IMR-90 (cell line): Measurements from ENCODE around the gene EEF2K. TPM values are rescaled to one million over a fixed set of nuclear protein-coding genes. Genes with fewer than 3 reads are reported as not detected.

Experiments
- ATAC-seq: fragments of 200-7000 bp; cut with Tn5 transposase; 2 replicates; pipeline ENCODE4 v1.9.1; 2020; ENCODE audit warnings: low read depth, mild to moderate bottlenecking, moderate library complexity
- BruUV-seq: library from RNA; stranded (reverse); fragments of 400-500 nt; replicated peaks from 2 replicates; lab custom pipeline; 2021; lab: Mats Ljungman, UMichigan
- CTCF ChIA-PET: fragments of 300-600 bp; formaldehyde crosslinking; extraction: SDS; loops from one replicate; lab custom pipeline; 2021; ENCODE audit warnings: antibody characterized with exemption; lab: Yijun Ruan, JAX
- POLR2A ChIA-PET: fragments of 300-600 bp; sonication (Branson Sonifier 250); formaldehyde crosslinking; loops from one replicate; lab custom pipeline; 2022; ENCODE audit warnings: antibody characterized with exemption; ENCODE audit not compliant: unreplicated experiment; lab: Charles Lee
- DNase-seq: peaks from one replicate; pipeline ENCODE4 v3.0.0; 2013
- H2AFZ ChIP-seq: replicated peaks from 2 replicates; pipeline ENCODE3; 2013; ENCODE audit warnings: low read length, mild to moderate bottlenecking; ENCODE audit not compliant: poor library complexity
- H2AK5ac ChIP-seq: 2 replicates; pipeline ENCODE4 v1.6.1; 2013; ENCODE audit warnings: low read depth, low read length, inconsistent platforms
- H2AK9ac ChIP-seq: replicated peaks from 2 replicates; pipeline ENCODE3; 2013; ENCODE audit warnings: mild to moderate bottlenecking, low read depth, low read length, moderate library complexity; ENCODE audit not compliant: poor library complexity
- H2BK120ac ChIP-seq: 2 replicates; pipeline ENCODE4 v1.6.1; 2013; ENCODE audit warnings: low read depth, low read length, inconsistent platforms
- H2BK15ac ChIP-seq: 3 replicates; pipeline ENCODE4 v1.6.1; 2013; ENCODE audit warnings: low read depth, low read length, inconsistent platforms
- H2BK20ac ChIP-seq: 2 replicates; pipeline ENCODE4 v1.6.1; 2013; ENCODE audit warnings: low read depth, mild to moderate bottlenecking, inconsistent platforms, low read length, moderate library complexity
- H2BK5ac ChIP-seq: 2 replicates; pipeline ENCODE4 v1.6.1; 2013; ENCODE audit warnings: mild to moderate bottlenecking, low read depth, low read length, inconsistent platforms; ENCODE audit not compliant: poor library complexity, severe bottlenecking
- H3K14ac ChIP-seq: replicated peaks from 2 replicates; pipeline ENCODE4 v1.6.1; 2013; ENCODE audit warnings: low read depth, low read length, inconsistent platforms
- H3K18ac ChIP-seq: 2 replicates; pipeline ENCODE4 v1.6.1; 2013; ENCODE audit warnings: low read depth, low read length, control low read depth
- H3K23ac ChIP-seq: 2 replicates; pipeline ENCODE4 v1.6.1; 2013; ENCODE audit warnings: low read depth, low read length, inconsistent platforms
- H3K27ac ChIP-seq: 2 replicates; pipeline ENCODE4 v1.5.1; 2013; ENCODE audit warnings: mild to moderate bottlenecking, control low read depth, low read length; ENCODE audit not compliant: insufficient read depth
- H3K27me3 ChIP-seq: 2 replicates; pipeline ENCODE4 v1.6.1; 2013; ENCODE audit warnings: low read length; ENCODE audit not compliant: control insufficient read depth, insufficient read depth
- H3K36me3 ChIP-seq: 2 replicates; pipeline ENCODE4 v1.6.1; 2013; ENCODE audit warnings: low read length, mixed read lengths; ENCODE audit not compliant: control insufficient read depth, insufficient read depth
- H3K4ac ChIP-seq: 2 replicates; pipeline ENCODE4 v1.6.1; 2013; ENCODE audit warnings: low read depth, low read length, inconsistent platforms
- H3K4me1 ChIP-seq: 2 replicates; pipeline ENCODE4 v1.6.1; 2013; ENCODE audit warnings: low read length, mixed read lengths; ENCODE audit not compliant: control insufficient read depth, insufficient read depth
- H3K4me2 ChIP-seq: 2 replicates; pipeline ENCODE4 v1.6.1; 2013; ENCODE audit warnings: low read depth, mild to moderate bottlenecking, control low read depth, low read length, moderate library complexity
- H3K4me3 ChIP-seq: 2 replicates; pipeline ENCODE4 v1.5.1; 2013; ENCODE audit warnings: low read depth, mild to moderate bottlenecking, control low read depth, low read length, moderate library complexity; ENCODE audit not compliant: insufficient read depth
- H3K56ac ChIP-seq: 2 replicates; pipeline ENCODE4 v1.6.1; 2013; ENCODE audit warnings: low read length, inconsistent platforms; ENCODE audit not compliant: insufficient read depth; ENCODE audit errors: extremely low read depth
- H3K79me1 ChIP-seq, 2 experiments: 2 replicates each; pipeline ENCODE4 v1.6.1; 2013; ENCODE audit warnings: low read length in 2 of 2, inconsistent platforms in 1 of 2, low read depth in 1 of 2
- H3K9ac ChIP-seq: 2 replicates; pipeline ENCODE4 v1.6.1; 2013; ENCODE audit warnings: low read depth, low read length, control low read depth
- H3K9me1 ChIP-seq: 2 replicates; pipeline ENCODE4 v1.6.1; 2013; ENCODE audit warnings: low read length, inconsistent platforms; ENCODE audit not compliant: insufficient read depth
- H3K9me3 ChIP-seq: 2 replicates; pipeline ENCODE4 v1.6.1; 2013; ENCODE audit warnings: low read length; ENCODE audit not compliant: control insufficient read depth, insufficient read depth
- H4K20me1 ChIP-seq: 2 replicates; pipeline ENCODE4 v1.6.1; 2013; ENCODE audit warnings: low read length, inconsistent platforms; ENCODE audit not compliant: insufficient read depth
- H4K5ac ChIP-seq: 2 replicates; pipeline ENCODE4 v1.6.1; 2013; ENCODE audit warnings: mild to moderate bottlenecking, low read depth, low read length, control low read depth
- H4K8ac ChIP-seq, 2 experiments: 2 replicates each; pipeline ENCODE4 v1.6.1; 2013; ENCODE audit warnings: low read depth in 2 of 2, low read length in 2 of 2, control low read depth in 1 of 2, inconsistent platforms in 1 of 2
- H4K91ac ChIP-seq: 2 replicates; pipeline ENCODE4 v1.6.1; 2013; ENCODE audit warnings: low read depth, low read length, inconsistent platforms; ENCODE audit not compliant: insufficient read depth
- BHLHE40 ChIP-seq: fragments of 150-350 bp; IDR thresholded peaks from 2 replicates; pipeline ENCODE4 v1.6.1; 2016; ENCODE audit warnings: mild to moderate bottlenecking, low read depth, low read length
- CEBPB ChIP-seq: IDR thresholded peaks from 2 replicates; pipeline ENCODE4 v1.6.1; 2012; ENCODE audit warnings: low read depth, low read length, improper control_type of control experiment
- CHD1 ChIP-seq: IDR thresholded peaks from 2 replicates; pipeline ENCODE4 v1.6.1; 2012; ENCODE audit warnings: low read depth, low read length, improper control_type of control experiment
- CTCF ChIP-seq: conservative IDR thresholded peaks from 2 replicates; pipeline ENCODE4 v1.5.1; 2012; ENCODE audit warnings: mild to moderate bottlenecking, low read depth, low read length, improper control_type of control experiment
- FOS ChIP-seq: fragments of 150-350 bp; IDR thresholded peaks from 2 replicates; pipeline ENCODE4 v1.6.1; 2016; ENCODE audit warnings: low read depth, low read length
- MAFK ChIP-seq: IDR thresholded peaks from 2 replicates; pipeline ENCODE4 v1.6.1; 2012; ENCODE audit warnings: low read depth, low read length, improper control_type of control experiment
- MAZ ChIP-seq: IDR thresholded peaks from 2 replicates; pipeline ENCODE4 v1.6.1; 2012; ENCODE audit warnings: low read depth, mild to moderate bottlenecking, low read length, improper control_type of control experiment, moderate library complexity, borderline replicate concordance
- RAD21 ChIP-seq: IDR thresholded peaks from 2 replicates; pipeline ENCODE4 v1.6.1; 2012; ENCODE audit warnings: low read length, improper control_type of control experiment
- RCOR1 ChIP-seq: IDR thresholded peaks from 2 replicates; pipeline ENCODE4 v1.6.1; 2012; ENCODE audit warnings: mild to moderate bottlenecking, low read length, improper control_type of control experiment; ENCODE audit not compliant: insufficient replicate concordance
- RFX5 ChIP-seq: IDR thresholded peaks from 2 replicates; pipeline ENCODE4 v1.8.0; 2012; ENCODE audit warnings: low read depth, mild to moderate bottlenecking, low read length, moderate library complexity
- SMC3 ChIP-seq: fragments of 150-350 bp; IDR thresholded peaks from 2 replicates; pipeline ENCODE4 v1.6.1; 2016; ENCODE audit warnings: low read depth, mild to moderate bottlenecking, antibody characterized with exemption, low read length, moderate library complexity
- dilution Hi-C: fragments of 300-500 bp; cut with HindIII; formaldehyde crosslinking; loops from one replicate; pipeline ENCODE4 v1.14.3; 2018; ENCODE audit warnings: low sequenced_read_pairs; ENCODE audit not compliant: unreplicated experiment
- in situ Hi-C: fragments of 300-500 bp; cut with MboI; formaldehyde crosslinking; loops from 3 replicates; pipeline ENCODE4 v1.14.3; 2019; ENCODE audit warnings: low sequenced_read_pairs, inconsistent platforms, mixed read lengths
- intact Hi-C: fragments of 100-400 bp; cut with micrococcal nuclease; formaldehyde crosslinking; loops from 2 replicates; pipeline ENCODE4 v1.10.0; 2022
- polyA plus RNA-seq, 3 experiments: library from polyadenylated mRNA; depleted of rRNA; stranded (reverse); fragments of >200 nt; gene quantifications; 2 replicates each; pipeline ENCODE4 v1.2.3, GENCODE V29; 2012; ENCODE audit warnings: low replicate concordance in 1 of 3
- total RNA-seq: library from RNA; depleted of rRNA; stranded (reverse); fragments of >200 nt; gene quantifications from 2 replicates; pipeline ENCODE4 v1.2.3, GENCODE V29; 2012

EEF2K gene
- total and polyA plus RNA-seq, 2 of the 4 experiments (the other 2 are of a cell fraction), result 9.7 to 16.5 TPM

GRCh38 chr16:22206013-22206841 is at the start of gene EEF2K (continued):
- TF ChIP-seq CTCF (peak; percentile 88), BHLHE40 (peak; percentile 87), RCOR1 (peak; percentile 64), MAFK (no peak)

- no peak overlapping the region for H2AFZ ChIP-seq
- no peak overlapping the region for H2AK5ac ChIP-seq
- no peak overlapping the region for H2BK15ac ChIP-seq
- no peak overlapping the region for H3K9ac ChIP-seq
- H3K27ac ChIP-seq, result no peak overlapping the region
- no peak overlapping the region for H4K8ac ChIP-seq
- POLR2A ChIA-PET, result no interaction called here
- no peaks in the 10 kb centered on the region for H3K79me1 ChIP-seq
- no peak overlapping the region for H3K4me3 ChIP-seq
- no peaks in the 10 kb centered on the region for H3K9me1 ChIP-seq
- H3K4me2 ChIP-seq, result no peak overlapping the region
- H3K4ac ChIP-seq, result no peak overlapping the region
- H4K91ac ChIP-seq, result no peak overlapping the region
- no peaks in the 10 kb centered on the region for H3K4me1 ChIP-seq
- peaks cover 28% of the 10 kb centered on the region for H3K27me3 ChIP-seq
- H3K18ac ChIP-seq, result no peak overlapping the region
- DNase-seq (no peak), ATAC-seq (no peak)
- in situ Hi-C loops, result no loop called here
- H2BK20ac ChIP-seq, result no peak overlapping the region
- no peaks in the 10 kb centered on the region for H4K20me1 ChIP-seq
- no peak overlapping the region for H2BK120ac ChIP-seq
- H3K36me3 ChIP-seq, result no peaks in the 10 kb centered on the region
- no peak overlapping the region for H2AK9ac ChIP-seq
- no peaks in the 10 kb centered on the region for H3K9me3 ChIP-seq
- dilution Hi-C loops, result no loop called here
- intact Hi-C loops, result no loop called here
- CTCF ChIA-PET, result interaction anchor here (0.6 kb wide), 1 partner anchor 213 kb away, joined by 4 read pairs; no protein-coding TSS in a partner anchor
- H3K23ac ChIP-seq, result no peak overlapping the region
- no peak overlapping the region for H4K5ac ChIP-seq
- H2BK5ac ChIP-seq, result no peak overlapping the region
- no peak overlapping the region for H3K56ac ChIP-seq
- no peak overlapping the region for H3K14ac ChIP-seq
- BruUV-seq, result no TSS peak
- TF ChIP-seq RAD21, result no peak
- TF ChIP-seq BHLHE40, result no peak
- no peak for TF ChIP-seq SMC3
- no peak for TF ChIP-seq MAFK
- no peak for TF ChIP-seq CHD1
- TF ChIP-seq RFX5, result no peak
- TF ChIP-seq CEBPB, result no peak
- TF ChIP-seq RCOR1, result no peak
- TF ChIP-seq MAZ, result no peak
- no peak for TF ChIP-seq FOS
- no peak for TF ChIP-seq CTCF
Observed at GRCh38 chr16:22161401-22161800, 44.7 kb upstream of the EEF2K start.
